Measurements from ENCODE around the gene GRIP1. TPM values are rescaled to one million over a fixed set of nuclear protein-coding genes. Genes with fewer than 3 reads are reported as not detected.

GRIP1 gene
- total and polyA plus RNA-seq, 2 donors (not counting 3 experiments of a cell fraction or from before 2014, with no cell fraction given), result 0.04 to 0.69 TPM

DNA sequence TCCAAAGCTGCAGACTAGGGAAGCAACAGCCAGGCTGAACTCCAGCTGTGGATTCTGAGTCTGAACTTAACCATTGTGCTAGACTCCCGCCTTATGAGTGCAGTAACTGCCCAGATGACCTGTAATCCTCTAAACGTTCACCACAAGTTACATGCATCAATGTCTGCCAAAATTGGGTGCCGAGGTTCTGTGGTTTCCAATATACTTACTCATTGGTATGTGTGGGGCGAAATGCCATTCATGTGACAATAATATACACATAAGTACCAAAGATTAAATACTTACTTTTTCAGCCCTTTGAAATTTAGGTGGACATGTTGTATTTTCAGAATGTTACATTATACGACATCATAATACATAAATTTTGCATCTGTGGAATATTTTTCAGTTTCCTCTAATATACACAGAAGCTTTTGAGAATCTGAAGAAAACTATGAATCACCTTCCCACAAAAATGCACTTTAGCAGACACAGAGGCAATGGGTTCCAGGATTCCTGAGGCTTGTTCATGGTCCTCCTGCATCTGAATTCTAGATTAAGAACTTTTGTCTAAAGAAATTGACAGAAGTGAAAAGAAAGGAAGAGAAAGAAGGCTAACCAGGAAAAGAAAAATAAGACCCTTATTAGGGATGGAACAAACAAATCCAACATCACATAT lies 31.7 kb downstream of the GRIP1 start:
- Histone ChIP-seq H3K9ac (replicated peaks; ENCODE audit: extremely low read depth, insufficient read depth, low read length) (no peak overlapping the region), H4K20me1 (replicated peaks; ENCODE audit: control insufficient read depth, extremely low read depth, insufficient read depth, low read length) (no peaks in the 10 kb centered on the region), H3K27me3 (ENCODE audit: control insufficient read depth in 2 of 2, insufficient read depth in 2 of 2, low read length in 2 of 2) (no peaks in the 10 kb centered on the region), H3K79me2 (ENCODE audit: control insufficient read depth, insufficient read depth, low read length) (no peaks in the 10 kb centered on the region), H2AFZ (ENCODE audit: low read depth, low read length) (no peak overlapping the region), H3K27ac (ENCODE audit: insufficient read depth, low read depth, low read length) (no peak overlapping the region), H3K9me3 (replicated peaks; ENCODE audit: control insufficient read depth, insufficient read depth, low read length) (no peaks in the 10 kb centered on the region), H3K4me1 (ENCODE audit: control insufficient read depth, extremely low read depth, insufficient read depth, low read length) (no peaks in the 10 kb centered on the region), H3K9me1 (replicated peaks; ENCODE audit: control insufficient read depth, extremely low read depth, insufficient read depth, low read length) (no peaks in the 10 kb centered on the region), H3K36me3 (ENCODE audit: control insufficient read depth in 2 of 2, extremely low read depth in 1 of 2, insufficient read depth in 2 of 2, low read length in 2 of 2) (no peaks in the 10 kb centered on the region), H3K4me2 (ENCODE audit: insufficient read depth, low read length) (no peak overlapping the region), H3K4me3 (replicated peaks in 1 of 3; ENCODE audit: insufficient read depth in 1 of 3, low read depth in 1 of 3, low read length in 3 of 3) (no peak overlapping the region)
- dilution Hi-C loops (cut with MboI; ENCODE audit: extremely low pct_ligation_motif_present, low sequenced_read_pairs), result no loop called here
- FAIRE-seq, result no peak
- ChIA-PET CTCF (no interaction called here), POLR2A (no interaction called here)
- TF ChIP-seq GATA2 (IDR thresholded peaks at IDR 0.05; ENCODE audit: insufficient read depth, insufficient read length, low read depth, low read length) (no peak), MYC (IDR thresholded peaks at IDR 0.05; ENCODE audit: low read depth, low read length) (no peak), MAX (IDR thresholded peaks at IDR 0.05; ENCODE audit: insufficient read depth, insufficient read length) (no peak), JUN (IDR thresholded peaks at IDR 0.05; ENCODE audit: borderline replicate concordance, insufficient read depth, insufficient read length, low read depth) (no peak), EZH2 (IDR thresholded peaks at IDR 0.05; ENCODE audit: borderline replicate concordance, low read depth, low read length, severe bottlenecking) (no peak), CTCF (IDR thresholded peaks at IDR 0.05; ENCODE audit: extremely low read depth in 1 of 2, insufficient read depth in 1 of 2, low read depth in 1 of 2, low read length in 2 of 2) (no peak), POLR2AphosphoS5 (IDR thresholded peaks at IDR 0.05; ENCODE audit: insufficient read depth, low read depth, low read length) (no peak)
- no TSS peak for BruUV-seq (replicated peaks)
- DNase-seq (ENCODE audit: low read depth, low spot score), result no peak
- intact Hi-C loops (cut with micrococcal nuclease), result no loop called here

All from endothelial cell of umbilical vein (primary cell).